NCI-H1092 treated with DMSO at 0.1 percent for 48 hours (cell line): ENCODE results near the gene SLC15A1.

Source experiments
- DNase-seq: peaks from one replicate; lab custom pipeline; 2025; lab: John Stamatoyannopoulos, UW

Gene SLC15A1

DNA sequence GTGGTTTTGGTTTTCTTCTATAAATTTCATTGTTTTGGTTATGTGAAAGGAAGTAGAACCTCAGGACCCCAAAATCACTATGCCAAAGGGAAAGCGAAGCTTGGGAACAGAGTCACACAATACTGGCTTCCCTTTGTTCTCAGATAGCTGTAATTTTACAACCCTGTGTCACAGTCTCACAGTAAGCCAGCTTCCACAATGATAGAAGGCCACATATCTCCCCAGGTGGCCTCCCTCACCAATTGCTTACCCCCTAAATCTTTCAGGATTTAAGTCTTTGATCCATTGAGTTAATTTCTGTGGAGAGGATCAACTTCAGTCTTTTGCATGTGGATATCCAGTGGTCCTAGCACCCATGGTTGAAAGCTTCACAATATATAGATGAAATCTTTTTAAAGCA, 58.7 kb downstream of the SLC15A1 start:
- DNase-seq: no peak

DNA sequence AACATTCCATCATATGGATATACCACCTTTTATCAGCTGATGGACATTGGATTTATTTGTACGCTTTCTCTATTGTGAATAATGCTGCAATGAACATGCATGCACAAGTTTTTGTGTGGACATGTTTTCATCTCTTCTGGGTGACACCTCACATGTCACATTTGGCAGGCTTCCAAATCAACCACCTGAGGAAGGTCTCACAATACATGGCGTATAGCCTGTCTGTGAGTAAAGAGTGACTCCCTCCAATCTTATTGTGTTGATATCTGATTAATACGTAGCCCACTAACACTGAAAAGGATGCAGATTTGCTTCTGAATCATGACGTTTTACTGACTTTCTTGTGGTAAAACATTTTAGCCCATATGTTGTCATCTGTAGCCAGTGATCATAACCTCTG, 61.1 kb downstream of the SLC15A1 start:
- DNase-seq: no peak

DNA sequence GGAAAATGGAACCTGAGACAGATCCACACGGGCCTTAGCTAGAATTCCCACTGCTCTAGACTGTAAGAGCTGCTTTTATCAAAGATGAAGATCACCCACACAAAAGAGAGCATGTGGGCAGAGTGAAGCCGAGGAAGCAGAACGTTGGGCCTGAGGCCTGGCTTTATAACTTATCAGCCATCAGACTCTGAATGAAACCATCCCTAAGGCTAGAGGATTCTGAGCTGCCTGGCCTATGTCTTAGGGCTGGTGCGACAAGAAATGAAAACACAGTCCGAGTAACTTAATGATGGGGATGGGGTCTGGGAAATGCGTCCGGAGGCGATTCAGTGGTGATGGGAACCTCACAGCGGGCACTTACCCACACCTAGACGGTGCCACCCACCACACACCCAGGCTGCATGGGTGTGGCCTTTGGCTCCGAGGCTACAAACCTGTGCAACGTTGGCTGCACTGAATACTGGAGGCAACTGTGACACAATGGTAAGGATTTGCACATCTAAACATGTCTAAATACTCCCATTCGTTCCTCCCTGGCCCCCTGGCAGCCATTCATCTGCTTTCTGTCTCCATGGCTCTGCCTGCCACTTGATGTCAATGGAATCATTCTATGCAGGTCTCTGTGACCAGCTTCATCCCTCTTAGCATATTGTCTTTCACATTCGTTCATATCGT, 62.0 kb downstream of the SLC15A1 start:
- no peak for DNase-seq

GRCh38 chr13:98689347-98689968, 63.0 kb downstream of the SLC15A1 start:
- no peak for DNase-seq

DNA sequence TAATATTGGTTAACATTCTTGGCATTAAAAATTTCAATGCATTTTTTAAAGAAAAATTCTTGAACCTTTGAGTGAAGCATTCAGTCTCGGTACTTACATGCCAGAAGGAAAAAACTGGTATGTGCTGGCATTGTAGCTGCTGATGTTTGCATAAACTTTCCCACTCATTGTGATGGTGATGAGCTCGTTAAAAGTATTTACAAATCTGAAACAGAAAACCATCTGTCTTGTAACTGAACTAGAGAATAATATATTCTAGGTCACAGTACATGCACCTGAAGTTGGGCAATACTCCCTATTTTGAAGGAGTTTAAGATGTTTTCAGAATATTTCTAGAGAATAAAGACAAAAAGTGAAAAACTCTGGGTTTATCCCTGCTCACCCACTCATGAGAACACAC, 64.1 kb downstream of the SLC15A1 start:
- no peak for DNase-seq

DNA sequence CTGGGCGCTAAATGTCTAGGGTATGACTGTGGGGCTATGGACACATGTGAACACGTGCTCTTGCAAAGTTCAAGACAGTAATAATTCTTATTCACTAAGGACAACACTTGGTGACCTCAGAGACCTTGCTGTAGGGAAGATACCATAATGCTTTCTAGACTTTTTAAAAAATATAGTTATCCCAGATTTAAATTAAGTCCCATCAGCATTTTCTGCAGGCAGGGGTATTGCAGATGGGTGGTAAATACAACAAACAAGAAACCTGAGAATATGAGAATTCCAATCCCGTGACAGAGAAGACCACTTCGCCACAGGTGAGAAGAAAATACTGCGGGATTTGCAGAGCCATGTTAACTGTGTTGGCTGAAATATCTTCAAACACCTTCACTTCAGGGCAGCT, 65.2 kb downstream of the SLC15A1 start:
- no peak for DNase-seq

DNA sequence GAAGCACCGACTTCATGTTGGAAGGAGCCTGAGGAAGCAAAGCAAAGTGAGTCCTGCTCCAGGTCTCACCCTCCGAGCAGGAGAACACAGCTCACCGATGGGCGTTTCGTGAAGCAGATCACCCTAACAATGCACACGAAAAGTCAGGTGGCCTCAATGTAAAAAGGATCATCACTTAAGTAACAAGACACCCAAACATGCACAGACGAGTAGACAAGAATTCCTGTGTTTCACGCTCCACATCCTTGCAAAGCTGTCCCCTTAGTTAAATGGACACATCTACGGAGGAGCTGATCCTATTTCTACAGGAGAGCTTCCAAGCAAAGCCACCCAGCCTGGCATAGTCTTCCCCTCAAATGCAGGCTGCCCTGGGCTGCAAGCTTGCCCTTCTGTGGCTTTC, 66.2 kb downstream of the SLC15A1 start:
- DNase-seq: no peak

DNA sequence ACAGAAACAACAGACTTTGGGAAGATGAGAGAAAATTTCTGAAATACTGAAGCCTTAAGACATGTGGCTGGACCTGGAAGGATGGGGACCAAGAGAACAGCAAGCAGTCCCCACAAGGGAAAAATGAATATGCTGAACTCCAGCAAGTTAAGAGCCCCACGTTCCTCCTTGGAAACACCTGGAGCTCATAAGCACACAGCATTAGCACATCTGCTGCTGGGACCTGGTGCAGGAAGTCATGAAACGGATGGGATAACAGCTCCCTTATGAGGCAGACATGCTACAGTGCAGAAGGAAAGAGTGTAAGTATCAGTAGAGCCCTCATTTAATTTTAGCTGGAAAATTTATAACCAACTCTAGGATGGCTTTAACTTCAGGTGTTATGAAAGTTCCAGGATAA, 67.3 kb downstream of the SLC15A1 start:
- DNase-seq: no peak

GRCh38 chr13:98681049-98681448, 71.4 kb downstream of the SLC15A1 start:
- peak; percentile 33 for DNase-seq

GRCh38 chr13:98678741-98679140, 73.7 kb downstream of the SLC15A1 start:
- no peak for DNase-seq

GRCh38 chr13:98677398-98677797, 75.1 kb downstream of the SLC15A1 start:
- no peak for DNase-seq

DNA sequence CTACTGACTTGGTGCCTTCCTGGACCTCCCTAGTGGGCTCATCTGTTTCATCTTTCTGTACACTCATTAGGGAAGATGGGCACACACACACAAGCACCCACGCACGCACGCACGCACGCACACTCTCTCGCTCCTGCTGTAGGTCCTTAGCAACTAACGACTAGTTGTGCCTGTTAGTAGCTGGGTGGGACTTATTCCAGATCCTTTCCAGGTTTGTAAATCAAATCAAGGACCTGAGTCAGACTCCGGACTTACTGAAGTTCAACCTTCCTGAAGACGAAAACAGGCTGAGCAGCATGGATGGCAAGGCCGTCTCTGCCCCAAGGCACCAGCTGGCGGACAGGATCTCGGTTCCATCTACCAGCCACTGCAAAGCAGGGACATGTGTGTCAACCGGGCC, 76.2 kb downstream of the SLC15A1 start:
- no peak for DNase-seq

DNA sequence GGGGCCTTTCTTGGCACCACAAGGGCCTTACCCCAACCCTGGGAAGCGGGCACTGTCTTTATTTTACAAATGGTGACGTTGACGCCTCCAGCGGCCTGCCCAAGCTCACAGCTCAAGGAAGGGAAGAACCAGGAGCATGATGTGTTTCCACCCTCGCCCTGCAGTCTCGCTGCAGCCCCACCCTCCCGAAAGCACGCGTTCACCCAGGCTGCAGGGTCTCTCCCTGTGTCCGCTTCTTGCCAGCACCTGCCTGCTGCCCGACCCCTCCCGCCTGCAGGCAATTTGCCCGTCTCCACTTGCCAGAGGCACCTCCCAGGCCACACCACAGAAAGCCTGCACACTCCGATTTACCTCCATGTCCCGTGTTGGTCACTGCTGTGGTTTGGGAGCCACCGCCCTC, 76.6 kb downstream of the SLC15A1 start:
- no peak for DNase-seq

- DNase-seq: no peak
These were observed 77.4 kb downstream of the SLC15A1 start for GRCh38 chr13:98675066-98675465.

GRCh38 chr13:98672947-98673613, 79.4 kb downstream of the SLC15A1 start:
- DNase-seq: peak; percentile 79

- DNase-seq: no peak
These were observed 84.3 kb downstream of the SLC15A1 start for GRCh38 chr13:98668155-98668554.

DNA sequence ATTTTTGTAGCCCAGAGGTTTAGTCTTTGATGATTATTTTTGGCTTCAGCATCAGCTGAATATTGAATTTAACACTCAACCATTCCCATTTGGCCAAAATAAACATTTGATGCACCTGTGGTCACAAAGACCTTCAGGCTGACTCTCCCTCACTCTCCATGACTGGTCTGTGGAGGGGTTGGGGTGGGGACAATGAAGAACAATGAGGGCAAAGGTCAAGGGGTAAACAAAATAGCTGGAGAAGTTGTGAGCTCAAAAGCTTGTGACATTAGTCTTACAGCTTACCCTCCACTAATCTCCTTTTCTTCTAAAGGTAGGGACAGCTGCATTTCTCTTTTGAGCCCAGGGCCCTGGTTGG, 86.9 kb downstream of the SLC15A1 start:
- peak; percentile 88 for DNase-seq

DNA sequence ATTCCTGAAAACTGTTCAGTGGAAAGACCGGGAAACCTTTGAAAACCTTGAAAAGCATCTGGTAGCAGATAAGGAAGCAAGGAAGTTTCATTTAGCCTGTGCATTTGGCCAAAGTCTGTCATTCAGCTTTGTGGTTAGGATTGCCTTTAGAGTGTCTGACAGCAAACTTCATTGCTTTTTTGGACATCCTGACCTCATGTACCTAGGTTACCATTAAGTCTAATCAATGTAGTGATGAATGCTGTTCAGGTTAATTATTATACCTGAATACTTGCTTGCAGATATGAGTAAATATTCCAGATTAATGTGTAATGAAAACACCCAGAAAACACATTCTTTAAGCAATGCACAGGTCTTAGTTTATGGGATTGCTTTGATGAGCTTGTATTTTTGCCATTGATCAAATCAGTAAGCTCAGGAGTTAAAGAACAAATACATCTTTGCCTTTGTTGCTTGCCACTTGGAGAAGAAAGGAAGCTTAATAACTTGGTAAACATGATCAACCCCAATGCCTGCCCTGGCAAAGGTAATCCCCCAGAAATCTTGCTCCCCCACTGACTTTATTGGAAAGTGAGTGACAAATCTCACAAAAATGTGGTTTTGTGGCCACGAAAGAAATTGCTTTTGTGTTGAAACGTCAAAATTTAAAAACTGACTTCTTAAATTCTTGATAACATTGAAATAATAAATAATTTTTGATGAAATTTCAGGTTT, 87.4 kb downstream of the SLC15A1 start:
- DNase-seq: peak; percentile 88

- no peak for DNase-seq
These were observed 88.0 kb downstream of the SLC15A1 start for GRCh38 chr13:98664510-98664909.

DNA sequence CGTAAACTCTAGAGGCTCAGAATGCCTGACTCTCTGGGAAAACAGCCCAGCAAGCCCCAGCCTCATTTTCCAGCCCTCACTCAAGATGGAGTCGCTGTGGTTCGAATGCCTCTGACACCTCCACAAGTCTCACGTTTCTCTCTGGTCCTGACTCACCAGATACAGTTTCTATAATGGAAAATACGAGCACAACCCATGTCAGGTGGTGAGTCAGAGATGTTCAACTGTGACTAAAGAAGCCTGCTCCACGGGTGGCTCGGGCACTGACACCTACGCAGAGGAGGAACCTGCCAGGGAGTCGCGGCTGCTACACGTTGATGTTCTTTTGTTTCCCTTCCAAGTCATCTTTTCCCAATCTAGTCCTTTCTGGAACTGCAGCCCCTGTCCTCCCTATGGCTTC, 88.4 kb downstream of the SLC15A1 start:
- DNase-seq: peak; percentile 49

DNA sequence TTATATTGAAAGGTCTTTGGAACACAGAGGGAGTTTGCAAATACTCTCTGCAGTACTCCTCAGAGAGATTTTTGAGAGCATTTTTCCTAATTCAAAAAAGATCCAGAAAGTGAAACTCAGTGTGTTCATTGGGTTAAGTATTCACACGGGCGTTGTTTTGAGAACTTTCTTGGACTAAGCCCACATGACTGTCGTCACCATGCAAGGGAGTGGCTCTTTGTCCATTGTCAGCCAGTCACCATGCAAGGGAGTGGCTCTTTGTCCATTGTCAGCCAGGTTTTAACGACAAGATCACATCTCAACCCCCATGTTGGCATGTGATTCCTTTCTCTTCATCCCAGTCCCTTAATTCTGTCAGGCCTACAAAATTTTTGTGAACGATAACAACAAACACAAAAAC, 94.3 kb downstream of the SLC15A1 start:
- DNase-seq: no peak

DNA sequence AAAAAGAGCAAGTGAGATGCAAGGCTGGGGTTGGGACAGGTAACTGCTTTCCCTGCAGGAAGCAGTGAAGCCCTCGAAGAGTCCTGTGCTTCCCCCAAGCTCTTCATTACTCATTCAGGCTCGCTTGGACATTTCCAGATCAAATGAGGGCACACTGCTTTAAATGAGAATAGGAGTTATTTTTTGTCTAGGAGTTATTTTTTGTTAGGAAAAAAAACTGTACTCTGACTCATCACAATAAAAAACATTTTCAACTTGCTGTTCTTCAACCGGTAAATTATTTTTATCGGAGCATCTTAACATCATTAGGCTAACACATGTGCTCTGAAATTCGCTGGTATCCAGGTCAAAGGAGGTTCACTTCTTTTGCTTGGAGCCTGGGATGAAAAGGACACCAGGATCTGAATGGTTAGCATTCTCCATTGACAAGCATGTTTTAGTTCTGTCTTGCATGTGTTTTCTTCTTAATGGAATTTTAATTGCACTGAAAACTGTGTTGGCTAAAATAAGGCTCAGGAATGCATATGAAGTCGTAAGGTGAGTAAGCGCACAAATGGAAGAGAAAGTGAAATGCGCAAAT, 94.9 kb downstream of the SLC15A1 start:
- DNase-seq: no peak

- no peak for DNase-seq
These were observed 96.2 kb downstream of the SLC15A1 start for GRCh38 chr13:98656223-98656622.
